GM12878 (cell line): ENCODE results near the gene SUSD2. TPM values are rescaled to one million over a fixed set of nuclear protein-coding genes. Genes with fewer than 3 reads are reported as not detected.

Experiments used
- ATAC-seq: fragments of 200-7000 bp; cut with Tn5 transposase; 3 replicates; pipeline ENCODE4 v1.9.1; 2020; ENCODE audit warnings: mild to moderate bottlenecking, moderate library complexity
- BruUV-seq: library from RNA; stranded (reverse); fragments of 400-500 nt; replicated peaks from 2 replicates; lab custom pipeline; 2021; lab: Mats Ljungman, UMichigan
- CTCF ChIA-PET: fragments of 300-600 bp; sonication (Branson Sonifier 250); formaldehyde crosslinking; extraction: SDS; loops from one replicate; lab custom pipeline; 2021; ENCODE audit warnings: inconsistent platforms; lab: Yijun Ruan, JAX
- POLR2A ChIA-PET: fragments of 350-600 bp; formaldehyde crosslinking; extraction: SDS; loops from one replicate; lab custom pipeline; 2021; ENCODE audit warnings: inconsistent platforms; lab: Charles Lee
- RAD21 ChIA-PET: fragments of 300-600 bp; sonication (Branson Sonifier 250); formaldehyde crosslinking; loops from one replicate; lab custom pipeline; 2023; ENCODE audit warnings: antibody characterized with exemption; ENCODE audit not compliant: unreplicated experiment; lab: Charles Lee
- SMC1A ChIA-PET: fragments of 300-600 bp; sonication (Branson Sonifier 250); formaldehyde crosslinking; loops from one replicate; lab custom pipeline; 2023; ENCODE audit not compliant: unreplicated experiment, uncharacterized antibody; lab: Charles Lee
- DNase-seq: peaks from one replicate; pipeline ENCODE4 v3.0.0-alpha.2; 2011; ENCODE audit warnings: low read depth, low spot score
- FAIRE-seq: peaks from 3 replicates; lab custom pipeline; 2011; peaks lifted over from hg19 to GRCh38; lab: Jason Lieb, UNC
- H2AFZ ChIP-seq: 2 replicates; pipeline ENCODE4 v1.6.0; 2011; ENCODE audit warnings: low read depth, low read length, control low read depth; ENCODE audit not compliant: control insufficient read depth
- H3K27ac ChIP-seq: 2 replicates; pipeline ENCODE4 v1.5.1; 2011; ENCODE audit warnings: control low read depth; ENCODE audit not compliant: control insufficient read depth, insufficient read depth
- H3K27me3 ChIP-seq, 2 experiments: replicated peaks in 1 of 2; 2 replicates each; pipeline versions ENCODE4 v1.6.0 to v1.6.1; 2011; ENCODE audit warnings: low read length in 1 of 2; ENCODE audit not compliant: control insufficient read depth in 2 of 2, insufficient read depth in 2 of 2
- H3K36me3 ChIP-seq, 2 experiments: 2 replicates each; pipeline ENCODE4 v1.5.1; 2011; ENCODE audit warnings: low read length in 1 of 2; ENCODE audit not compliant: control insufficient read depth in 2 of 2, insufficient read depth in 2 of 2
- H3K4me1 ChIP-seq: 2 replicates; pipeline ENCODE4 v1.6.1; 2011; ENCODE audit warnings: mild to moderate bottlenecking, low read length, moderate library complexity, mixed read lengths; ENCODE audit not compliant: control insufficient read depth, insufficient read depth
- H3K4me2 ChIP-seq: 2 replicates; pipeline ENCODE4 v1.6.0; 2011; ENCODE audit warnings: control low read depth; ENCODE audit not compliant: control insufficient read depth, insufficient read depth
- H3K4me3 ChIP-seq: fragments of 200-600 bp; sonication (generic); 2 replicates; pipeline ENCODE4 v1.5.1; 2016
- H3K79me2 ChIP-seq: 2 replicates; pipeline ENCODE4 v1.6.0; 2011; ENCODE audit warnings: low read length; ENCODE audit not compliant: control insufficient read depth, insufficient read depth
- H3K9ac ChIP-seq: 2 replicates; pipeline ENCODE4 v1.8.0; 2011; ENCODE audit warnings: low read length, control low read depth, mixed read lengths; ENCODE audit not compliant: control insufficient read depth, insufficient read depth
- H3K9me3 ChIP-seq: replicated peaks from 3 replicates; pipeline ENCODE4 v1.5.1; 2011; ENCODE audit warnings: mild to moderate bottlenecking, low read length; ENCODE audit not compliant: control insufficient read depth, insufficient read depth
- H4K20me1 ChIP-seq: 2 replicates; pipeline ENCODE4 v1.6.0; 2011; ENCODE audit not compliant: control insufficient read depth, insufficient read depth
- ASH2L ChIP-seq: fragments of 300-600, 200-600 bp; sonication (generic); IDR thresholded peaks from 2 replicates; pipeline ENCODE4 v1.6.1; 2017; ENCODE audit warnings: low read depth, mild to moderate bottlenecking, borderline replicate concordance
- EP300 ChIP-seq, 2 experiments: fragments of 150-350 bp in 1 of 2; IDR thresholded peaks; 2 replicates each; pipeline ENCODE4 v1.6.1; 2011 to 2012; ENCODE audit warnings: low read depth in 2 of 2, low read length in 2 of 2, borderline replicate concordance in 1 of 2, improper control_type of control experiment in 1 of 2, inconsistent platforms in 1 of 2; ENCODE audit not compliant: control insufficient read depth in 1 of 2
- ETV6 ChIP-seq, 2 experiments: fragments of 450-650 bp in 1 of 2; IDR thresholded peaks in 1 of 2; conservative IDR thresholded peaks in 1 of 2; 2 replicates each; pipeline ENCODE4 v1.6.1; 2014; ENCODE audit warnings: antibody characterized with exemption in 1 of 2, borderline replicate concordance in 1 of 2, low read depth in 1 of 2, mild to moderate bottlenecking in 1 of 2, moderate library complexity in 1 of 2
- PML ChIP-seq: IDR thresholded peaks from 2 replicates; pipeline ENCODE4 v1.6.1; 2012; ENCODE audit warnings: low read length, inconsistent platforms
- POU2F2 ChIP-seq: IDR thresholded peaks from 3 replicates; pipeline ENCODE4 v1.6.1; 2011; ENCODE audit warnings: low read depth, mild to moderate bottlenecking, low read length, borderline replicate concordance
- RELA ChIP-seq: fragments of 450-650 bp; IDR thresholded peaks from 2 replicates; pipeline ENCODE4 v1.8.0; 2014; ENCODE audit warnings: borderline replicate concordance; ENCODE audit not compliant: partially characterized antibody
- TAF1 ChIP-seq: IDR thresholded peaks from 2 replicates; pipeline ENCODE4 v1.6.1; 2011; ENCODE audit warnings: mild to moderate bottlenecking, low read depth, low read length, borderline replicate concordance
- TCF12 ChIP-seq: IDR thresholded peaks from 2 replicates; pipeline ENCODE4 v1.6.1; 2011; ENCODE audit warnings: low read depth, mild to moderate bottlenecking, low read length
- WGBS: methylation state at CpG from one replicate; pipeline ENCODE4 v1.1.6; 2016; ENCODE audit warnings: low lambda C conversion rate; ENCODE audit not compliant: insufficient replicate concordance, insufficient coverage; ENCODE audit errors: missing lambda C conversion rate; 5-methylcytosine and 5-hydroxymethylcytosine counted together
- in situ Hi-C: fragments of 300-500 bp; cut with MboI; formaldehyde crosslinking; loops from 9 replicates; pipeline ENCODE4 v1.14.3; 2018; ENCODE audit warnings: mixed read lengths
- intact Hi-C: fragments of 100-400 bp; cut with micrococcal nuclease; formaldehyde crosslinking; loops from one replicate; pipeline ENCODE4 v1.14.2; 2022; ENCODE audit not compliant: unreplicated experiment
- polyA plus RNA-seq, 11 experiments: library from polyadenylated mRNA; depleted of rRNA in 4 of 11; unstranded in 6 of 11; stranded (reverse) in 5 of 11; fragments of >200 nt; fragmentation: Nextera tagmentation in 4 of 11; fragmentation: Illumina TruSeq in 1 of 11; extraction: Ambion mirVana in 4 of 11; extraction: Trizol in 1 of 11; gene quantifications; 1 replicate in 1 of 11; 2 replicates in 10 of 11; pipeline versions ENCODE4 v1.2.1 to v1.2.3, GENCODE V29; 2011 to 2016; ENCODE audit warnings: inconsistent platforms in 2 of 11, missing spikeins in 2 of 11, low read depth in 1 of 11
- total RNA-seq, 4 experiments: library from RNA; depleted of rRNA in 3 of 4; stranded (reverse); fragments of >200 nt in 3 of 4; fragmentation: Illumina TruSeq in 1 of 4; extraction: Trizol in 1 of 4; gene quantifications; 2 replicates each; pipeline versions ENCODE4 v1.2.1 to v1.2.3, GENCODE V29; 2013 to 2021
- TF ChIP-seq, protein P1 (sequence below): IDR thresholded peaks from 2 replicates; pipeline ENCODE4 v1.6.1; 2011; ENCODE audit warnings: low read depth, low read length, improper control_type of control experiment, borderline replicate concordance
- TF ChIP-seq, protein P2 (sequence below), 3 experiments: IDR thresholded peaks in 2 of 3; conservative IDR thresholded peaks in 1 of 3; 2 replicates each; pipeline ENCODE4 v1.5.1; 2011; ENCODE audit warnings: low read depth in 3 of 3, low read length in 3 of 3, mild to moderate bottlenecking in 3 of 3, control low read depth in 2 of 3, moderate library complexity in 2 of 3, inconsistent platforms in 1 of 3, mixed read lengths in 1 of 3; ENCODE audit not compliant: control insufficient read depth in 2 of 3, insufficient read depth in 1 of 3; ENCODE audit errors: extremely low read depth in 1 of 3

SUSD2 gene
- total and polyA plus RNA-seq, 10 of the 15 experiments (the other 5 are each of a cell fraction or from before 2014, with no cell fraction given), result 0.04 to 0.31 (median 0.11) TPM; not detected in 5

- intact Hi-C loops, result no loop called here
- no peak overlapping the region for H2AFZ ChIP-seq
- H3K4me3 ChIP-seq, result no peak overlapping the region
- no peaks in the 10 kb centered on the region for H4K20me1 ChIP-seq
- whole genome bisulfite sequencing, result 43% methylated on average over 6 of the region's 6 CpGs
- RAD21 ChIA-PET, result no interaction called here
- no peak overlapping the region for H3K27ac ChIP-seq
- no peak overlapping the region for H3K4me2 ChIP-seq
- peaks cover 19 to 28% of the 10 kb centered on the region in 2 experiments for H3K36me3 ChIP-seq
- H3K27me3 ChIP-seq, result no peaks in the 10 kb centered on the region
- DNase-seq (no peak), ATAC-seq (no peak), FAIRE-seq (no peak)
- H3K79me2 ChIP-seq, result peaks cover 5% of the 10 kb centered on the region
- TF ChIP-seq EP300 (IDR thresholded peaks at IDR 0.05; ENCODE audit: borderline replicate concordance in 1 of 2, control insufficient read depth in 1 of 2, low read depth in 2 of 2, low read length in 2 of 2) (no peak), TAF1 (no peak), ETV6 (conservative IDR thresholded peaks at IDR 0.05 in 1 of 2, IDR thresholded peaks at IDR 0.05 in 1 of 2; ENCODE audit: borderline replicate concordance in 1 of 2, low read depth in 1 of 2) (no peak), TCF12 (no peak), PML (no peak), POU2F2 (no peak), RELA (no peak), ASH2L (no peak)
- TF ChIP-seq, protein P1, sequence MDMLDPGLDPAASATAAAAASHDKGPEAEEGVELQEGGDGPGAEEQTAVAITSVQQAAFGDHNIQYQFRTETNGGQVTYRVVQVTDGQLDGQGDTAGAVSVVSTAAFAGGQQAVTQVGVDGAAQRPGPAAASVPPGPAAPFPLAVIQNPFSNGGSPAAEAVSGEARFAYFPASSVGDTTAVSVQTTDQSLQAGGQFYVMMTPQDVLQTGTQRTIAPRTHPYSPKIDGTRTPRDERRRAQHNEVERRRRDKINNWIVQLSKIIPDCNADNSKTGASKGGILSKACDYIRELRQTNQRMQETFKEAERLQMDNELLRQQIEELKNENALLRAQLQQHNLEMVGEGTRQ, result no peak
- TF ChIP-seq, protein P2, sequence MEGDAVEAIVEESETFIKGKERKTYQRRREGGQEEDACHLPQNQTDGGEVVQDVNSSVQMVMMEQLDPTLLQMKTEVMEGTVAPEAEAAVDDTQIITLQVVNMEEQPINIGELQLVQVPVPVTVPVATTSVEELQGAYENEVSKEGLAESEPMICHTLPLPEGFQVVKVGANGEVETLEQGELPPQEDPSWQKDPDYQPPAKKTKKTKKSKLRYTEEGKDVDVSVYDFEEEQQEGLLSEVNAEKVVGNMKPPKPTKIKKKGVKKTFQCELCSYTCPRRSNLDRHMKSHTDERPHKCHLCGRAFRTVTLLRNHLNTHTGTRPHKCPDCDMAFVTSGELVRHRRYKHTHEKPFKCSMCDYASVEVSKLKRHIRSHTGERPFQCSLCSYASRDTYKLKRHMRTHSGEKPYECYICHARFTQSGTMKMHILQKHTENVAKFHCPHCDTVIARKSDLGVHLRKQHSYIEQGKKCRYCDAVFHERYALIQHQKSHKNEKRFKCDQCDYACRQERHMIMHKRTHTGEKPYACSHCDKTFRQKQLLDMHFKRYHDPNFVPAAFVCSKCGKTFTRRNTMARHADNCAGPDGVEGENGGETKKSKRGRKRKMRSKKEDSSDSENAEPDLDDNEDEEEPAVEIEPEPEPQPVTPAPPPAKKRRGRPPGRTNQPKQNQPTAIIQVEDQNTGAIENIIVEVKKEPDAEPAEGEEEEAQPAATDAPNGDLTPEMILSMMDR (IDR thresholded peaks at IDR 0.05 in 2 of 3, conservative IDR thresholded peaks at IDR 0.05 in 1 of 3; ENCODE audit: control insufficient read depth in 2 of 3, extremely low read depth in 1 of 3, insufficient read depth in 1 of 3, low read depth in 3 of 3, low read length in 3 of 3), result no peak
- peaks cover 18% of the 10 kb centered on the region for H3K4me1 ChIP-seq
- POLR2A ChIA-PET, result no interaction called here
- SMC1A ChIA-PET, result no interaction called here
- BruUV-seq, result no TSS peak
- in situ Hi-C loops, result no loop called here
- CTCF ChIA-PET, result no interaction called here
- no peaks in the 10 kb centered on the region for H3K9me3 ChIP-seq
- no peak overlapping the region for H3K9ac ChIP-seq
Observed at GRCh38 chr22:24162436-24162835, 18.9 kb upstream of the SUSD2 start.
